Endothelial cell of umbilical vein (primary cell): ENCODE measurements around the gene MKLN1. TPM values are rescaled to one million over a fixed set of nuclear protein-coding genes. Genes with fewer than 3 reads are reported as not detected.

ENCODE experiments used
- BruUV-seq: library from RNA; stranded (reverse); fragments of 400-500 nt; replicated peaks from 2 replicates; lab custom pipeline; 2021; lab: Mats Ljungman, UMichigan
- CTCF ChIA-PET: fragments of 300-600, 350-600 bp; sonication (Branson Sonifier 250); formaldehyde crosslinking; loops from one replicate; lab custom pipeline; 2021; ENCODE audit warnings: antibody characterized with exemption, inconsistent platforms; lab: Charles Lee
- POLR2A ChIA-PET: fragments of 300-600, 350-600 bp; sonication (Branson Sonifier 250); formaldehyde crosslinking; loops from one replicate; lab custom pipeline; 2021; ENCODE audit warnings: antibody characterized with exemption, inconsistent platforms; lab: Charles Lee
- DNase-seq: peaks from one replicate; pipeline ENCODE4 v3.0.0-alpha.2; 2011; ENCODE audit warnings: low read depth, low spot score
- FAIRE-seq: peaks from 2 replicates; lab custom pipeline; 2011; peaks lifted over from hg19 to GRCh38; lab: Jason Lieb, UNC
- H2AFZ ChIP-seq: 2 replicates; pipeline ENCODE4 v1.6.0; 2012; ENCODE audit warnings: low read depth, low read length, control low read depth, inconsistent platforms
- H3K27ac ChIP-seq: 2 replicates; pipeline ENCODE4 v1.5.1; 2011; ENCODE audit warnings: low read depth, mild to moderate bottlenecking, control low read depth, low read length, moderate library complexity; ENCODE audit not compliant: insufficient read depth
- H3K27me3 ChIP-seq, 2 experiments: 2 replicates each; pipeline versions ENCODE4 v1.6.0 to v1.6.1; 2011; ENCODE audit warnings: low read length in 2 of 2, mixed read lengths in 1 of 2; ENCODE audit not compliant: control insufficient read depth in 2 of 2, insufficient read depth in 2 of 2
- H3K36me3 ChIP-seq, 2 experiments: 2 replicates in 1 of 2; 3 replicates in 1 of 2; pipeline ENCODE4 v1.5.1; 2011; ENCODE audit warnings: low read length in 2 of 2, mild to moderate bottlenecking in 1 of 2, moderate library complexity in 1 of 2; ENCODE audit not compliant: control insufficient read depth in 2 of 2, insufficient read depth in 2 of 2; ENCODE audit errors: extremely low read depth in 1 of 2
- H3K4me1 ChIP-seq: 3 replicates; pipeline ENCODE4 v1.5.1; 2011; ENCODE audit warnings: mild to moderate bottlenecking, low read length; ENCODE audit not compliant: control insufficient read depth, insufficient read depth; ENCODE audit errors: extremely low read depth
- H3K4me2 ChIP-seq: 2 replicates; pipeline ENCODE4 v1.6.1; 2011; ENCODE audit warnings: low read length, control low read depth, mixed read lengths; ENCODE audit not compliant: insufficient read depth
- H3K4me3 ChIP-seq, 3 experiments: fragments of 200-600 bp in 1 of 3; sonication (generic), shearing (Covaris generic) in 1 of 3; replicated peaks in 1 of 3; 2 replicates each; pipeline ENCODE4 v1.5.1; 2011 to 2016; ENCODE audit warnings: control low read depth in 3 of 3, low read length in 3 of 3, mild to moderate bottlenecking in 2 of 3, inconsistent platforms in 1 of 3, low read depth in 1 of 3, moderate library complexity in 1 of 3; ENCODE audit not compliant: insufficient read depth in 1 of 3
- H3K79me2 ChIP-seq: 2 replicates; pipeline ENCODE4 v1.6.0; 2012; ENCODE audit warnings: low read length, inconsistent platforms; ENCODE audit not compliant: control insufficient read depth, insufficient read depth
- H3K9ac ChIP-seq: replicated peaks from 2 replicates; pipeline ENCODE3; 2011; ENCODE audit warnings: low read length, control low read depth; ENCODE audit not compliant: insufficient read depth; ENCODE audit errors: extremely low read depth
- H3K9me1 ChIP-seq: replicated peaks from 3 replicates; pipeline ENCODE4 v1.6.0; 2011; ENCODE audit warnings: mild to moderate bottlenecking, low read length; ENCODE audit not compliant: control insufficient read depth, insufficient read depth; ENCODE audit errors: extremely low read depth
- H3K9me3 ChIP-seq: replicated peaks from 2 replicates; pipeline ENCODE4 v1.5.1; 2012; ENCODE audit warnings: low read length, inconsistent platforms; ENCODE audit not compliant: control insufficient read depth, insufficient read depth
- H4K20me1 ChIP-seq: replicated peaks from 2 replicates; pipeline ENCODE3; 2011; ENCODE audit warnings: mild to moderate bottlenecking, low read length; ENCODE audit not compliant: control insufficient read depth, insufficient read depth; ENCODE audit errors: extremely low read depth
- CTCF ChIP-seq, 2 donors: IDR thresholded peaks; 1 replicate in 1 of 2; 2 replicates in 1 of 2; pipeline ENCODE4 v1.5.1; 2011; ENCODE audit warnings: low read length in 2 of 2, mild to moderate bottlenecking in 2 of 2, moderate library complexity in 2 of 2, control low read depth in 1 of 2, inconsistent platforms in 1 of 2, low read depth in 1 of 2; ENCODE audit not compliant: insufficient read depth in 1 of 2; ENCODE audit errors: extremely low read depth in 1 of 2
- EZH2 ChIP-seq: IDR thresholded peaks from 2 replicates; pipeline ENCODE4 v1.6.1; 2012; ENCODE audit warnings: borderline replicate concordance, low read depth, mild to moderate bottlenecking, moderate library complexity, low read length, inconsistent platforms; ENCODE audit not compliant: severe bottlenecking
- FOS ChIP-seq: IDR thresholded peaks from 2 replicates; pipeline ENCODE4 v1.6.1; 2011; ENCODE audit warnings: mild to moderate bottlenecking, low read length, moderate library complexity, borderline replicate concordance; ENCODE audit not compliant: insufficient read depth
- GATA2 ChIP-seq: IDR thresholded peaks from 2 replicates; pipeline ENCODE4 v1.7.0; 2011; ENCODE audit warnings: low read depth, mild to moderate bottlenecking, moderate library complexity, mixed read lengths, low read length; ENCODE audit not compliant: insufficient read length, insufficient read depth
- JUN ChIP-seq: IDR thresholded peaks from 2 replicates; pipeline ENCODE4 v1.6.1; 2011; ENCODE audit warnings: borderline replicate concordance, low read depth; ENCODE audit not compliant: insufficient read length, insufficient read depth
- MAX ChIP-seq: IDR thresholded peaks from 2 replicates; pipeline ENCODE4 v1.6.1; 2011; ENCODE audit not compliant: insufficient read depth, insufficient read length
- MYC ChIP-seq: IDR thresholded peaks from one replicate; pipeline ENCODE4 v1.6.1; 2011; ENCODE audit warnings: mild to moderate bottlenecking, low read depth, low read length
- POLR2A ChIP-seq: IDR thresholded peaks from 2 replicates; pipeline ENCODE4 v1.6.1; 2012; ENCODE audit warnings: low read depth, mild to moderate bottlenecking, control low read depth, low read length
- POLR2AphosphoS5 ChIP-seq: IDR thresholded peaks from 2 replicates; pipeline ENCODE4 v1.6.1; 2012; ENCODE audit warnings: low read depth, mild to moderate bottlenecking, control low read depth, low read length, moderate library complexity; ENCODE audit not compliant: insufficient read depth
- dilution Hi-C: fragments of 300-500 bp; cut with MboI; formaldehyde crosslinking; loops from one replicate; pipeline ENCODE4 v1.15.0; 2019; ENCODE audit warnings: low sequenced_read_pairs; ENCODE audit not compliant: extremely low pct_ligation_motif_present
- intact Hi-C: fragments of 100-400 bp; cut with micrococcal nuclease; formaldehyde crosslinking; loops from one replicate; pipeline ENCODE4 v1.10.0; 2022
- polyA plus RNA-seq, 4 experiments: library from polyadenylated mRNA; depleted of rRNA in 3 of 4; stranded (reverse) in 3 of 4; unstranded in 1 of 4; fragments of >200 nt; gene quantifications; 2 replicates each; pipeline versions ENCODE4 v1.2.1 to v1.2.3, GENCODE V29; 2011 to 2012; ENCODE audit warnings: missing spikeins in 1 of 4
- total RNA-seq: library from RNA; stranded (reverse); gene quantifications from 2 replicates; pipeline ENCODE4 v1.2.3, GENCODE V29; 2021

The MKLN1 gene
- total and polyA plus RNA-seq, 2 donors (not counting 3 experiments of a cell fraction or from before 2014, with no cell fraction given) = 12.2 to 32.1 TPM

GRCh38 chr7:131341690-131342089 is 14.0 kb downstream of the MKLN1 start:
- FAIRE-seq (no peak), DNase-seq (no peak)
- peaks cover 2% of the 10 kb centered on the region for H4K20me1 ChIP-seq
- dilution Hi-C loops = no loop called here
- TF ChIP-seq FOS (no peak), CTCF (IDR thresholded peaks at IDR 0.05; ENCODE audit: extremely low read depth in 1 of 2, insufficient read depth in 1 of 2, low read depth in 1 of 2, low read length in 2 of 2) (no peak), JUN (no peak), EZH2 (no peak), MAX (no peak), GATA2 (no peak), POLR2AphosphoS5 (no peak), POLR2A (no peak), MYC (no peak)
- no peak overlapping the region for H3K27ac ChIP-seq
- H3K4me2 ChIP-seq = no peak overlapping the region
- H3K9me3 ChIP-seq = no peaks in the 10 kb centered on the region
- CTCF ChIA-PET = no interaction called here
- peaks cover 71% of the 10 kb centered on the region for H3K79me2 ChIP-seq
- BruUV-seq = no TSS peak
- intact Hi-C loops = loop anchor here (2.0 kb wide), 1 partner anchor 15 kb away; no protein-coding TSS in a partner anchor
- no peak overlapping the region for H3K4me3 ChIP-seq
- no peaks in the 10 kb centered on the region for H3K36me3 ChIP-seq
- POLR2A ChIA-PET = interaction anchor here (0.7 kb wide), 1 partner anchor 75 kb away, joined by 6 read pairs; no protein-coding TSS in a partner anchor
- H3K9ac ChIP-seq = no peak overlapping the region
- H3K9me1 ChIP-seq = no peaks in the 10 kb centered on the region
- no peaks in the 10 kb centered on the region for H3K27me3 ChIP-seq
- no peaks in the 10 kb centered on the region for H3K4me1 ChIP-seq
- no peak overlapping the region for H2AFZ ChIP-seq
